Stimulated activated CD8-positive, alpha-beta memory T cell treated with anti-CD3 and anti-CD28 coated beads, Interleukin-4, amount 100 ng/mL, for 1 hour (primary cell): ENCODE results near the gene SUPT5H.
"Not testable (repeated sequence)": the region's sequence is repeated elsewhere in the genome, so short reads cannot be mapped to it uniquely, and the experiment has no call there.

ENCODE experiments used
- DNase-seq, 2 donors: peaks; one replicate each; pipeline ENCODE4 v3.0.0-alpha.2; 2020; ENCODE audit warnings: low read depth in 2 of 2, low spot score in 1 of 2

Gene SUPT5H

DNA sequence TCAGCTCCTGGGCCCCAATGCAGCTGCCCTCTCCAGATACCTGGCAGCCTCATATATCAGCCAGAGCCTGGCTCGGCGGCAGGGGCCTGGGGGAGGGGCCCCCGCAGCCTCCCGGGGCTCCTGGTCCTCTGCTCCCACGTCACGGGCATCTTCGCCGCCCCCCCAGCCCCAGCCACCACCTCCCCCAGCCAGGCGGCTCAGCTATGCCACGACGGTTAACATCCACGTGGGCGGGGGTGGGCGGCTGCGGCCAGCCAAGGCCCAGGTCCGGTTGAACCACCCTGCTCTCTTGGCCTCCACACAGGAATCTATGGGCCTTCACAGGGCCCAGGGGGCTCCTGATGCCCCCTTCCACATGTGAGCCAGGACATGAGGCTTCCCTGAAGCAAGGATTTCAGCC lies 20.4 kb upstream of the SUPT5H start:
- DNase-seq, result no peak

DNA sequence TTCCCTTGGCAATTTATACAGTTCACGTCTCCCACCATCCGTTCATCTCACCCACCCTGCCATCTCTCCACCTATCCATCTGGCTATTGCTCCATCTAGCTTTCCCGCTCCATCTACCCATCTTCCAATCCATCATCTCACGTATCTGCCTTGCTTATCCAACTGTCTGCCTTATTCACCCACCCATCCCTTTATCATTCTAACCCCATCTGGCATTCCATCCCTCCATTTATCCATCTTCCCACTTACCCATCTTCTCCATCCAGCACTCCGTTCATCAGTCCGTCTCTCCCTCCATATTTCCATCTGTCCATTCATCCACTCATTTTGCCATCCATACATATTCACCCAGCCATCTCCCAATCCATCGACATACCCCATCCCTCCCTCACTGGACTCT lies 19.6 kb upstream of the SUPT5H start:
- DNase-seq, result no peak

DNA sequence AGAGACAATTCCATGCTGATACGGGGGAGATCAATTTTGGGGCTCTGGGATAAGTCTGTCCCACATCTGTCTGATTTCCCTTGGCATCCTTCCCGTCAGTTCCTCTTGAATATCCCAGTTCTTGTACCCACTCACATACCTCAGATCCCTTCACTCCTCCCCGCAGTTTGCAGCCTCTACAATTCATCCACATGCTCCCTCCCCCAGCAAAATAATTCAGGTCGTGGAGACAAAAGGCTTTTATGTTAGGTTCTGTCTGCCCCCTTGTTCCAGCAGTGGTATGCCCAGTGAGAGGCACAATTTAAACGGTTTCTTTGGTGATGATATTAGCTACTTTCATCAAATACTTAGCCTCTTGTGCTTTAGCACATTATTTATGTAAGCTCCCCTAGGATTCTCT lies 19.2 kb upstream of the SUPT5H start:
- DNase-seq, result no peak

DNA sequence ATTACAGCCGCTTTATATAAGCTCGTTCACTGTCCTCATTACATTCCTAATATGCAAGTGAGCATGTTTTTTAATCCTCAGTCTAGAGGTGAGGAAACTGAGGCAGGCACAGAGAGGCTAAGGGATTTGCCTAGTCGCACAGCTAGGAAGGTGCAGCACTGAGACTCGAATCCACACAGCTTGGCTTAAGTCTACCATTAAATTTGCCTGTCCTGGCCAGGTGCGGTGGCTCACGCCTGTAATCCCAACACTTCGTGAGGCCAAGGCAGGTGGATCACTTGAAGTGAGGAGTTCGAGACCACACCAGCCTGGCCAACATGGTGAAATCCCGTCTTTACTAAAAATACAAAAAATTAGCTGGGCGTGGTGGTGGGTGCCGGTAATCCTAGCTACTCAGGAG lies 17.7 kb upstream of the SUPT5H start:
- no peak for DNase-seq

DNA sequence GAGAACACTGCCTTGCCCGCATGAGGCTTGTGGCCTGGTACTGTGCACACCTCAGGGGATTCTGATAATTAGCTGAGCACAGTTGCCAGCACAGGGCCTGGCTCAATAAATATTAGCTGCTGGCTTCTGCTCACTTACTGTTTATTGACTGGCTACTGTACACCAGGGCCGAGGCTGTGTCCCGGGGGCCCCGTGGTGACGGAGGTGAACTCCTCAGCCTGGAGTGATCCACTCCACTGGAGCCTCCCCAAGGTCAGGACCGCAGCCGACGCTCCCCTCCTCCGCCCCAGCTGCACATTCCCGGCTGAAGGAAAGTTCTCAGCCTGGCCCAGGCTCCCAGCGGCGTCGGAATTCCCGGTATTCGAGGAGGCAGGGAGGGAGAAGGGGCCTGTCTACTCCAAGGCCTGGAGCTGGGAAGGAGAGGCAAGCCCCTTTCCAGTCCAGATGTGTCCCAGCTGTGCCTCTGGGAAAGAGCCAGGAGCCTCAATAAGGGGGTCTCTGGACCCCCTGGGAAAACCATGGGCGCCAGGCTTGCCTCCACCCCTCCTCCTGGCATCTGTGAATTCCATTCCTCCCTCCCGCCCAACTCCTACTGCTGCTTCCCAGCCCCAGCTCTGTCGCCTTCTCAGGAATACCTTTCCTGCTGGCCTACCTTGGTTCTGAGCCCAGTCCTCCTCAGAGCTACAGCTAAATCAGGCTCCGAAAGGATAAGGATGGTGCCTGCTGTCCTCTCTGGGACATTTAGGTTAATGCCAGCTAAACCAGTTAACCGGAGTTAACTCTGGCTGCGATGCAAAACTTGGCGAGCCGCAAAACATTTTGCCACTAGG lies 16.9 kb upstream of the SUPT5H start:
- no peak for DNase-seq

DNA sequence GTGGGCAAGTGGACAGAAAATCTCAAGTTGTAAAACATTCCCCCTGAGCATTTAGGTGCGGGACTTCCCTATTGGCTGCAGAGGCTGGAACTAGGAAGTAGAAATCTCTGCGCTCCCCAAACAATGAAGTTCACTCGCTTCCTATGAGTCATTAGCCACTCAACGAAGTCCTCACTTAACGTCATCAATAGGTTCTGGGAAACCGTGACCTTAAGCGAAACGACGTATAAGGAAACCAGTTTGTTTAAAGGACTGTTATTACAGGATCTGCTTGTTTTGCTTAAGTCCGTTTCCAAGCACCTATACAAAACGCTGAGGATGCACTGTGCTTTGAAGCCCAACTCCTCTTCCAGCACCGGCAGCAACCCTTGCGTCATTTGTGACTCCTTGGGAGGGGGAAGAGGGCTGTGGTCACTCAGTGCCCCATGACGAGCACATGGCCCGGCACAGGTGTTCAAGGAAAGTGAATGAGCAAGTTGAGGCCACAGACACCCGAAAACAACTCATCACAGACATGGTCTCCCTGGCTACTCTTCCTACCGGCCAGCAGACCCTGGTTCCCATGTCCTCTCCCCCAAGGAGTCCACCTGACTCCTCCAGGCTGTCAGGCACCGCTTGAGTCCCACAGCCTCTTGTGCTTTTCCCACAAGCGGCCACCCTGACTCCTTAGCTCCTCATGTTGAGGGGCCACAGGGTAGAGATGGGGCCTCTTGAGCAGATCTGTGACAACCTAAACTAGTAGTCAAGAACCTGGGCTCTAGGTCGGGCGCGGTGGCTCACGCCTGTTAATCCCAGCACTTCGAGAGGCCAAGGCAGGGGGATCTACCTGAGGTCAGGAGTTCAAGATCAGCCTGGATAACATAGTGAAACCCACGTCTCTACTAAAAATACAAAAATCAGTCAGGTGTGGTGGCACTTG lies 14.4 kb upstream of the SUPT5H start:
- no peak for DNase-seq

DNA sequence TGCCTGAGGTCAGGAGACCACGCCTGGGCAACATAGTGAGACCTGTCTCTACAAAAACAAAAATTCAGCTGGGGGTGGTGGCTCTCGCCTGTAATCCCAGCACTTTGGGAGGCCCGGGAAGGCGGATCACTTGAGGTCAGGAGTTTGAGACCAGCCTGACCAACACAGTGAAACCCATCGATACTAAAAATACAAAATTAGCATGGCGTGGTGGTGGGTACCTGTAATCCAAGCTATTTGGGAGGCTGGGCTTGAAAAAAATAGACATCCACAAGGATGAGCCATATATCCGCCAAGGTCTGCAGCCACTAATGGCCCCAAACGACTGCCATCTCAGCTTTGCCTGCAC lies 12.7 kb upstream of the SUPT5H start:
- DNase-seq, result no peak

DNA sequence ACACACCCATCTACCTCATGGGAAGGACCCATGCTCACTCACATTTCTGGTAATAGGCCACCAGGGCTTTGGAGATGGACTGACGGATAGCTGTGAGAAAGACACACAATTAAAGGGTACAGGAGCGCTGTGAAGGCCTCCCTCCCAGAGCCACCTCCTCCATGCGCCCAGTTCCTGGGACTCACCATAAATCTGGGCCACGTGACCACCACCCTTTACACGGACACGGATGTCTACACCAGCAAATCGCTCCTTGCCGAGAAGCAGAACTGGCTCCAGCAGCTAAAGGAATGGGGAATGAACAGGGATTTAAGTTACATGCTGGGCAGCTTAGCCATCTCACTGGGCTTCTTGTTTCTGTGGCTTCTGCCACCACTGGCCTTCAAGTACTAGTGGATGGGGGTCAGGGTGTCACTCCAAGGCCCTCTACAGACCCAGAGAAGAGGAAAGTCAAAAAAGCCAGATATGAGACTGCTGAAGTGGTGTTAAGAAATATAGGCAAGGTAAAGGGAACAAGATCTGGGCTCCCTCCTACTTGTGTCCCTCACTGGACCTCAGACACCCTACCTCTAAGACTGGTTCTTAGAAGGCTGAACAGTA lies 11.8 kb upstream of the SUPT5H start:
- DNase-seq, result no peak

DNA sequence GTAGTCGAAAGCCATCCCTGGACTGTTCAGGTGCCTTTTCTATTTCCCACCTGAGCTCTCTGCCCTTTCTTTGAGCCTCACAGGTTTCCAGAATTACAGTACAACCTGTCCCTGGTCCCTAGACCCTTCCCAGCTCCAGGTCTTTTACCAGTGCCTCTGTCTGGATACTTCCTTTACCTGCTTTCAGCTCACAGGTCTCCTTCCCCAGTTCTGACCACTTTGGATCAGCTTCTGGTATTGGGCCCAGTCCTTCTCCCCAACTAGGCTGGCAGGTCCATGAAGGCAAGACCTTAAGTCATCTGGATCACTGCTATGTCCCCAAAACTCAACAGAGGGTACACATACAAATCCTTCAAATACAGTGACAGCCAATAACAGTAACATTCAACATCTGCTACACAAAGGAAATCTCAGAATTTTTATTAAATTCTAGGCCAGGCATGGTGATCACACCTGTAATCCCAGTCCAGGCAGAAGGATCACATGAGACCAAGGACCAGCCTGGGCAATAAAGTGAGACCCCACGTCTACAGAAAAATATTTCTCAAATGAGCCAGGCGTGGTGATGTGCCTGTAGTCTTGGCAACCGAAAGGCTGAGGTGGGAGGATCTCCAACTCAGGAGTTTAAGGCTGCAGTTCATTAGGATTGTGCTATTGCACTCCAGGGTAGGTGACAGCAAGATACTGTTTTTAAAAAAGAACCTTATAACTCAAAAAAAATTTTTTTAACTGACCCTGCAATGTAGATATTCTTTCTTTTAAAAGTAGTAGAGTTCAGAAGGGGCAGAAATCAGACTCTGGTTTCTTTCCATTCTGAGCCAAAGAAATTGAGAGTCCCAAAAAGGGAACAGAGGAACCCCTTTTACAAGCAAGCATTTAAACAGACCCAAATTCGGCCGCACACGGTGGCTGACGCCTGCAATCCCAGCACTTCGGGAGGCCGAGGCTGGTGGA lies 11.0 kb upstream of the SUPT5H start:
- no peak for DNase-seq

DNA sequence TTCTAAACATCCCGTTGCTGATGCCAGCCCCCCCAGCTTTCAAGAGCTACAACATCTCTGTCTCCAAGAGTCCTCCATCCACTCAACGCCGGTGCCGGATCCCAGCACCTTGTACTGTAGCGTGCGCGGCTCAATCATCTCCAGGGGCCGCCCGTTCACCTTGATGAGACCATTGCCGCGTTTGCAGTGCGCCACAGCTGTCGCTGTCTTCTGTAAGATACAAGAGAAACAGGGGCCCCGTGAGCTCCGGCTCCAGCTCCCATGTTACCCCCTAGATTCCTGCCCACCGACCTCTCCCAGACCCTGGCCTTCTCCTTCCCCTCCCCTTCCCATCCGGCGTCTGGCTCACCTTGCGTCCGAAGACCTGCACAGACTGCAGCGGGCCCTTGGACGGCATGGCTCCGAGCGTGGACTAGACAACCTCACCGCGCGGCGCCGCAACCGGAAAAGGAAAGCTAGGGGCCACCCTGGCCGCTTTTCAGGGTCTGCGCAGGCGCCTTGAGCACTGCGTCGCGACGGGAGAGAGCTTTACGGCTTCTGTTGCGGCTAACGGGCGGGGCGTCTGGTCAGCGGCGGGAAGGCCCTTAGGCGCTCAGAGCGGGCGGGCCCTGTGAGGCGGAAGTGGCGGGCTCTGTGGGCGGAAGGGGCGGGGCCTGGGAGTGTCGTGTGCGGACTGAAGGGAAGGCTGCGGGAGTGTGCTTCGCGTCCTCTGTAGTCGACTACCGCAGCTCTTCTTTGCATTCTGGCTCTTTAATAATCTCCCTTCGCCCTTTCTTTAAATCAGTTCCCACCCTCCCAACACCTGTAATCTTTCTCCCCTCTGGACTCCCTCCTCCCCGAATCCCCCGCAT lies 9.7 kb upstream of the SUPT5H start, which contains the start of gene RPS16:
RPS16 (minus strand) TSS at position 451 of the 851 bp plus-strand sequence; CDS start at position 397, 54 bp downstream.
- peak; percentile 99 for DNase-seq

DNA sequence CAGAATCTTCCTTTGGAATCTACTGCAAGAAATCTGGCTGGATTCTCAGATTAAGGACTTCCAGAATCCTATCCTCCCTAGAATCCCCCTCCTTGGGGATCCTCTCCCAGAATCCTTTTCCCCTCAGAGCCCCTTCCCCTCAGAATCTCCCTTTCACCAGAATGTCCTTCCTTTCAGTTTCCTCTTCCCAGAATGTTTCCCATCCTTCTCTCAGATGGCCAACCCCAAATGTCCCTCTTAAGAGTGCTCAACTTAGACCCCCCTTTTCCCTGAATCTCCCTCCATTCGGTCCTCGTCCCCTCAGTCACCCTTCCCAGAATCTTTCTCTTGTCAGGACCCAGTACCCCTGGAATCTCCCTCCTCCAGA lies 9.0 kb upstream of the SUPT5H start:
- no peak for DNase-seq

DNA sequence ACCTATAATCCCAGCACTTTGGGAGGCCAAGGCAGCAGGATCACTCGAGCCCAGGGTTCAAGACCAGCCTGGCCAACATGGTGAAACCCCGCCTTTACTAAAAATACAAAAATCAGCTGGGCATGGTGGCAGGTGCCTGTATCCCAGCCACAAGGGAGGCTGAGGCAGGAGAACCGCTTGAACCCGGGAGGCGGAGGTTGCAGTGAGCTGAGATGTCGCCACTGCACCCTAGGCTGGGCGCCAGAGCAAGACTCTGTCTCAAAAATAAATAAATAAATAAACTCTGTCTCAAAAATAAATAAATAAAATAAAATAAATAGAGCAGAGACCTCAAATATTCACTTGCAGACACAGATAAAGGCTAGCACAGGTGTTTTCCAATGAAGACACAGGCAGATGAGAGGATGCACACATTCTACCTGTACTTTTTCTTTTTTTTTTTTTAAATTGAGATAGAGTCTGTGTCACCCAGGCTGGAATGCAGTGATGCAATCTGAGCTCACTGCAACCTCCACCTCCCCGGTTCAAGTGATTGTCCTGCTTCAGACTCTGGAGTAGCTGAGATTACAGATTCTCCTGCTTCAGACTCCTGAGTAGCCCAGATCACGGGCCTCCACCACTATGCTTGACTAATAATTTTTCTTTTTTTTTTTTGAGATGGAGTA lies 7.0 kb upstream of the SUPT5H start:
- no peak for DNase-seq

DNA sequence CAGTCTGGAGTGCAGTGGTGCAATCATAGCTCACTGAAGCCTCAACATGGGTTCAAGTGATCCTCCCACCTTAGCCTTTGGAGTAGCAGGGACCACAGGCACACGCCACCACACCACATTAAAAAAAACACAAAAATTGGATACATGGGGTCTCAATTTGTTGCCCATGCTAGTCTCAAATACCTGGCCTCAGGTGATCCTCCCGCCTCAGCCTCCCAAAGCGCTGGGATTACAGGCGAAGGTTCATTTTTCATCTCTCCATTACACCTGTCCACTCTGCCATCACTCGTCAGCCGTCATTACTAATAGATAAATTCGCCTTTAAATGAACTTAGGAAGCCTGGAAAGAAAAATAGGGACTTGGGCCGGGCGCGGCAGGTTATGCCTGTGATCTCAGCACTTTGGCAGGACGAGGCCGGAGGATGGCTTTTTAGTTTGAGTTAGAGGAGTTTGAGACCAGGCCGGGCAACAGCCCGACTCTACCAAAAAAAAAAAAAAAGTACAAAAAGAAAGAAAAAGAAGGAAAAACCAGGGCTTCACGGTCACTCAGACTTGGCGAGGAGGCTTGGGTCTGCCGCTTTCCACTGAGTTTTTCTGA lies 685 bp upstream of the SUPT5H start:
- no peak for DNase-seq

DNA sequence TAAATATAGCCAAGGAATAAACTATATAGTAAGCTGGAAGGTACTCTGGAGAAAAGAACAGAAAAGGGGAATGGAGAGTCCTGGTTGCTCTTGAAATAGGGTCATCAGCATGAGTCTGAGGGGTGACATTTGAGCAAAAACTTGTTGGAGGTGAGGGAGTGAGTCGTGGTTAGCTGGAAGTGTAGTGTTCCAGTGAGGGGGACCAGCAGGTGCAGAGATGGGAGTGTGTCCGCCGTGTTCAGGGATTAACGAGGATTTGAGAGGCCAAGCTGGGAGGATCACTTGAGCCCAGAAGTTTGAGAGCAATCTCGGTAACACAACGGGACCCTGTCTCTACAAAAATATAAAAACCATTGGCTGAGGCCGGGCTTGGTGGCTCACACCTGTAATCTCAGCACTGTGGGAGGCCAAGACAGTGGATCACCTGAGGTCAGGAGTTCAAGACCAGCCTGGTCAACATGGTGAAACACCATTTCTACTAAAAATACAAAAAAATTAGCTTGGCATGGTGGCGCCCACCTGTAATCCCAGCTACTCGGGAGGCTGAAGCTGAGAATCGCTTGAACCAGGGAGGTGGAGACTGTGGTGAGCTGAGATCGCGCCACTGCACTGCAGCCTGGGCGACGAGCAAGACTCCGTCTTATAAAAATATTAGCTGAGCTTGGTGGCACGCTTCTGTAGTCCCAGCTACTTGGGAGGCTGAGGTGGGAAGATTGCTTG lies 1.1 kb downstream of the SUPT5H start:
- no peak for DNase-seq

DNA sequence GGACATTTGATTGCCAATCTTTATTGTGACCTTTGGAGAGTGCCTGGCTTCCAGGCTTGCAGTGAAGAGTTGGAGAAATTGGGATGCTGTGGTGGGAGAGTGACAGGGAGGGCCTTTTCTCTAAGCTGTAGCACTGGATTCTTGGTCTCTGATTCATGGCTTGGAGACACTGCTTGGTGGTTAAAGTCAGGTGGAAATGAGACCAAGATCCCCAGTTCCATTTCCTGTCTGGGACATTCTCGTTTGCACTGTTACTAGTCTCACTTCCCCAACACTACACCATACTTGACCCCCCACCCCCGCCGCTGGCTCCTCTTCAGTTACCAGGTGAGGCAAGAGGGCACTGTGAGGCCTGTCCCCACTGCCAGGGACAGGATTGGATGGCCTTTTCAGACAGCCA lies 2.9 kb downstream of the SUPT5H start:
- no peak for DNase-seq

DNA sequence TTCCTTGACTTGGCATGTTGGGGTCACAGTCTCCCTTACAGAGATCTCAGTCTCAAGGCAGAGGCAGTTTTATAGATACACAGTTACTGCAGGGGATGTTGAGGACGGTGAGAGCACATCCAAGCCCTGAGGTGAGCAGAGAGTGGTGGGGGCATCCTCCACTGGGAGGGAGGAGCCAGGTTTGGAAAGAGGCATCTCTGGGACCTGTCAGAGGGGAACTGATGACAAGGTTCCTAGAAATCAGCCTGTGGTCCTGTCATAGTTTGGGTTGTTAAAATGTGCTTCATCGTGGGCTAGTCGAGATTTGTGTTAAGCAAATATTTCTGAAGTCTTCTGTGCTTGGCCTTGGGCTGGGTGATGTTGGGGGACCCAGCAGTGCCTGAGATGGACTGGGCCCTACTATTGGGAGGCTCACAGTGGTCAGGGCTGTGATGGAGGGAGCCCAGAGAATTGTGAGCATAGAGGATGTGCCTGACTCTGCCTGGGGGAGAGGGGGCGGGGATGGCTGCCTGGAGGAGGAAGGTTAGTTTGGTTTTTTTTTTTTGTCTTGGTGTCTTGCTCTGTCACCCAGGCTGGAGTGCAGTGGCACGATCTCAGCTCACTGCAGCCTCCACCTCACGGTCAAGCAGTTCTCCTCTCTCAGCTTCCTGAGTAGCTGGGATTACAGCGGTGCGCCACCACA lies 3.9 kb downstream of the SUPT5H start:
- DNase-seq, result no peak

DNA sequence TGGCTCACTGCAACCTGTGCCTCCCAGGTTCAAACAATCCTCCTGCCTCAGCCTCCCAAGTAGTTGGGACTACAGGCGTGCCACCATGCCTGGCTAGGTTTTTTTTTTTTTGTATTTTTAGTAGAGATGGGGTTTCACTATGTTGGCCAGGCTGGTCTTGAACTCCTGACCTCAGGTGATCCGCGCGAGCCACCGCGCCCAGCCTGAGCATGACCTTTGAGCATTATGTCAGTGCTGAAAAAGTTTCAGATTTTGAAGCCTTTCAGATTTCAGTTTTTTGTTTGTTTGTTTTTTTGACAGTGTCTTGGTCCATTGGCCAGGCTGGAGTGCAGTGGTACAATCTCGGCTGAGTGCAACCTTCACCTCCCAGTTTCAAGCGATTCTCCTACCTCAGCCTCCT lies 5.9 kb downstream of the SUPT5H start:
- DNase-seq, result not testable (repeated sequence)

DNA sequence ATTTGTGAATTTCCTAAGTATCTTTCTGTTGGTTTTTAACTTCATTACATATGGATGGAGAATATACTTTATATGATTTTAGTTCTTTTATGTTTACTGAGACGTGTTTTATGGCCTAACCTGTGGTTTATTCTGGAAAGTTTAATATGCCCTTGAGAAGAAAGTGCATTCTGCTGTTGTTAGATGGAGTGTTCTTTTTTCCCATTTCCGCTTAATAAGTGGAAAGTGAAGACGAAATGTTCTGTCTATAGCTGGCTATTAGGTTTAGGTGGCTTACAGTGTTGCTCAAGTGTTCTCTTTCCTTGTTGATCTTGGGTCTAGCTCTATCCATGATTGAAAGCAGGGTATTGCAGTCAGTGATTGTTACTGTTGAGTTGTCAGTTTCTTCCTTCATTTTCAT lies 18.0 kb downstream of the SUPT5H start:
- no peak for DNase-seq
